Sigmoid colon (tissue), 4 donors: Measurements from ENCODE around the gene MAU2.

Source experiments
- CTCF ChIP-seq, 4 experiments: fragments of 450-650 bp in 3 of 4; fragments of 200-600 bp in 1 of 4; IDR thresholded peaks; one replicate each; pipeline ENCODE4 v1.5.1; 2016 to 2019; ENCODE audit warnings: antibody characterized with exemption in 4 of 4, mild to moderate bottlenecking in 3 of 4, moderate library complexity in 2 of 4
- EP300 ChIP-seq, 4 donors: sonication (generic); formaldehyde crosslinking; IDR thresholded peaks; one replicate each; pipeline ENCODE4 v1.6.1; 2017; ENCODE audit warnings: antibody characterized with exemption in 4 of 4
- POLR2A ChIP-seq, 2 donors: fragments of 450-650 bp; IDR thresholded peaks; one replicate each; pipeline ENCODE4 v1.6.1; 2016; ENCODE audit warnings: antibody characterized with exemption in 2 of 2, mild to moderate bottlenecking in 2 of 2, moderate library complexity in 2 of 2
- POLR2AphosphoS5 ChIP-seq, 4 donors: sonication (generic); formaldehyde crosslinking; IDR thresholded peaks; one replicate each; pipeline ENCODE4 v1.6.1; 2017; ENCODE audit warnings: antibody characterized with exemption in 4 of 4

GRCh38 chr19:19354007-19354406, 33.4 kb downstream of the MAU2 start:
- TF ChIP-seq POLR2AphosphoS5 (IDR thresholded peaks at IDR 0.05) (no peak), POLR2A (IDR thresholded peaks at IDR 0.05) (no peak), CTCF (IDR thresholded peaks at IDR 0.05) (no peak), EP300 (IDR thresholded peaks at IDR 0.05) (no peak)
